ENCODE measurements around the gene GPR55. TPM values are rescaled to one million over a fixed set of nuclear protein-coding genes. Genes with fewer than 3 reads are reported as not detected.
A peak's percentile ranks its signal among the peaks of the same experiment; 100 is the strongest.

The GPR55 gene
- total and polyA plus RNA-seq, 2 of the 8 experiments (the other 6 are each of a cell fraction or from before 2014, with no cell fraction given) = not detected

DNA sequence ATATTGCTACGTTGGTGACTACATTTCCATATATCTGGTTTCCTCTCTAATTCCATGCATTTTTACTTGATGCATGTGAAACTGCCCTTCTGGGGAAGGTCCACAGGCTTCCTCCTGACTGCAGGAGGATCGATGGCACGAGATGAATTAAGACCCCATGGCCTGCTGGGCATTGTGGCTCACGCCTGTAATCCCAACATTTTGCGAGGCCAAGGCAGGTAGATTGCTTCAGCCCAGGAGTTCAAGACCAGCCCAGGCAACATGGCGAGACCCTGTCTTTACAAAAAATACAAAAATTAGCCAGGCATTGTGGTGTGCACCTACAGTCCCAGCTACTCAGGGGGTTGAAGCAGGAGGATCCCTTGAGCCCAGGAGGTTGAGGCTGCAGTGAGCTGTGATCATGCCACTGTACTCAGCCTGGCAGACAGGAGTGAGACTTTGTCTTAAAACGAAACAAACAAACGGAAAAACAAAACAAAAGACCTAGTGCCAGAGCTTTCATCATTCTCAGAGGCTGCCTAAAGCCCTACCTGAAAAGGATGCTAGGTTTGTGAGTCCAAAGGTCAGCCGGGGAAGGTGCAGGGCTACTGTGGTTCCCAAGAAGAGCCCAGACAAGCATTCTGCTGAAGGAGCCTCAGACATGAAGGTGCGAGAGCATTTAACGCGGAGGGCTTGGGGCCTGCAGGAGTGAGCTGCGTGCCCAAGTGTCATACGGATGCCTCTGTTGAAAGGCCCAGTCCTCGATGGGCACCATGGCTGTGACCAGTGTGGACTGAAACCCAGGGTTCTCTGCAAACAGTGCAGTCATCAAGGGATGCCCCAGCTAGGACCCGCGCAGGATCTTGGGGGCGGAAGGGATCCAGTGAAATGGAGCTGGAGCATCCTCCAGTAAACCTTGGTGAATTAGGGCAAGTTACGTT, 21.6 kb downstream of the GPR55 start:
- Histone ChIP-seq H3K4me3 (ENCODE audit: extremely low read depth in 1 of 4, insufficient read depth in 2 of 4, low read depth in 3 of 4, low read length in 4 of 4) (peak overlapping the region in 1 of 4 experiments; percentile 46; a peak in 1 of 8 replicates), H3K9me3 (ENCODE audit: insufficient read depth in 2 of 2, low read depth in 1 of 2, low read length in 1 of 2) (no peaks in the 10 kb centered on the region), H3K23ac (ENCODE audit: insufficient read length) (no peak overlapping the region), H4K5ac (ENCODE audit: insufficient read length, low read depth, low read length) (no peak overlapping the region), H2BK120ac (replicated peaks; ENCODE audit: low read depth, low read length) (peak overlapping the region; percentile 8), H3K18ac (ENCODE audit: extremely low read depth, low read length) (peak overlapping the region; percentile 60), H3K27ac (ENCODE audit: low read depth, low read length) (no peak overlapping the region), H2BK15ac (ENCODE audit: low read length) (peak overlapping the region; percentile 100), H4K20me1 (replicated peaks in 1 of 2; ENCODE audit: control insufficient read depth in 1 of 2, insufficient read depth in 2 of 2, low read length in 2 of 2) (no peaks in the 10 kb centered on the region), H3K4ac (replicated peaks; ENCODE audit: insufficient read length, low read depth, low read length) (no peak overlapping the region), H2BK12ac (ENCODE audit: low read depth, low read length) (peak overlapping the region; percentile 99), H2AK5ac (ENCODE audit: low read depth, low read length) (peak overlapping the region; percentile 91; the same call in 1 of the 2 replicates), H3K23me2 (ENCODE audit: low read depth, low read length) (no peaks in the 10 kb centered on the region), H2AFZ (ENCODE audit: low read length) (no peak overlapping the region), H3K79me2 (ENCODE audit: control insufficient read depth in 1 of 2, insufficient read depth in 2 of 2, low read length in 2 of 2) (no peaks in the 10 kb centered on the region), H3K79me1 (ENCODE audit: low read depth, low read length) (no peaks in the 10 kb centered on the region), H4K91ac (replicated peaks; ENCODE audit: insufficient read length, low read length) (peak overlapping the region; percentile 6), H3K4me2 (ENCODE audit: insufficient read depth in 1 of 2, low read depth in 2 of 2, low read length in 2 of 2) (peak overlapping the region; percentile 12 to 73; a peak in 3 of 4 replicates), H4K8ac (ENCODE audit: extremely low read depth, insufficient read depth, low read length) (no peak overlapping the region), H2BK5ac (ENCODE audit: low read depth, low read length) (peak overlapping the region; percentile 87; the same call in 1 of the 2 replicates), H3K56ac (replicated peaks; ENCODE audit: insufficient read length, low read depth, low read length) (no peak overlapping the region), H3K36me3 (ENCODE audit: control insufficient read depth in 2 of 4, insufficient read depth in 4 of 4, low read length in 3 of 4) (no peaks in the 10 kb centered on the region), H3K9ac (replicated peaks in 1 of 4; ENCODE audit: extremely low read depth in 1 of 4, low read depth in 3 of 4, low read length in 3 of 4) (no peak overlapping the region), H3K4me1 (replicated peaks in 1 of 4; ENCODE audit: control insufficient read depth in 3 of 4, insufficient read depth in 4 of 4, low read length in 3 of 4) (peaks cover 7 to 32% (median 18%) of the 10 kb centered on the region in 4 experiments), H2BK20ac (ENCODE audit: low read length) (peak overlapping the region; percentile 38; the same call in 1 of the 2 replicates), H3K14ac (ENCODE audit: insufficient read length) (no peak overlapping the region), H3K27me3 (replicated peaks in 1 of 4; ENCODE audit: control insufficient read depth in 3 of 4, extremely low read depth in 1 of 4, insufficient read depth in 3 of 4, low read length in 3 of 4) (peaks cover 0 to 13% (median 0%) of the 10 kb centered on the region in 4 experiments; a peak in 3 of 7 replicates)
- 88% methylated on average over 19 of the region's 19 CpGs; no CpG with 5 or more reads in 1 of the 2 experiments for WGBS, 2 experiments (ENCODE audit: extremely low coverage in 1 of 2, insufficient coverage in 1 of 2, insufficient read length in 1 of 2, insufficient replicate concordance in 2 of 2, low coverage in 1 of 2, low lambda C conversion rate in 2 of 2, missing lambda C conversion rate in 1 of 2)
- FAIRE-seq (no peak), DNase-seq (ENCODE audit: low read depth in 1 of 2, low spot score in 2 of 2) (no peak)
- ChIA-PET POLR2A (ENCODE audit: partially characterized antibody) (interaction anchor here (0.6 to 1.8 kb wide), 8 partner anchors 9 to 82 kb away, joined by 3 to 13 read pairs (median 5); no protein-coding TSS in a partner anchor), CTCF (ENCODE audit: partially characterized antibody) (interaction anchor here (0.6 to 21.7 kb wide), 13 partner anchors 10 to 270 kb away, joined by 3 to 332 read pairs (median 4); partner anchors contain the start of gene GPR55)
- TF ChIP-seq SIN3A (conservative IDR thresholded peaks at IDR 0.05 in 1 of 2, IDR thresholded peaks at IDR 0.05 in 1 of 2; ENCODE audit: low read depth in 1 of 2, low read length in 2 of 2) (no peak), CBX8 (IDR thresholded peaks at IDR 0.05; ENCODE audit: borderline replicate concordance, low read depth, low read length) (no peak), YY1 (IDR thresholded peaks at IDR 0.05; ENCODE audit: low read depth, low read length) (no peak), SAP30 (IDR thresholded peaks at IDR 0.05; ENCODE audit: insufficient read depth, insufficient replicate concordance, low read length) (no peak), EZH2 (IDR thresholded peaks at IDR 0.05; ENCODE audit: low read depth, low read length, severe bottlenecking) (no peak), SIRT6 (IDR thresholded peaks at IDR 0.05; ENCODE audit: low read length) (no peak), POLR2AphosphoS5 (IDR thresholded peaks at IDR 0.05; ENCODE audit: low read depth, low read length) (no peak)
- TF ChIP-seq, protein P1, sequence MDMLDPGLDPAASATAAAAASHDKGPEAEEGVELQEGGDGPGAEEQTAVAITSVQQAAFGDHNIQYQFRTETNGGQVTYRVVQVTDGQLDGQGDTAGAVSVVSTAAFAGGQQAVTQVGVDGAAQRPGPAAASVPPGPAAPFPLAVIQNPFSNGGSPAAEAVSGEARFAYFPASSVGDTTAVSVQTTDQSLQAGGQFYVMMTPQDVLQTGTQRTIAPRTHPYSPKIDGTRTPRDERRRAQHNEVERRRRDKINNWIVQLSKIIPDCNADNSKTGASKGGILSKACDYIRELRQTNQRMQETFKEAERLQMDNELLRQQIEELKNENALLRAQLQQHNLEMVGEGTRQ (IDR thresholded peaks at IDR 0.05; ENCODE audit: low read length) = no peak
- TF ChIP-seq, protein P2, sequence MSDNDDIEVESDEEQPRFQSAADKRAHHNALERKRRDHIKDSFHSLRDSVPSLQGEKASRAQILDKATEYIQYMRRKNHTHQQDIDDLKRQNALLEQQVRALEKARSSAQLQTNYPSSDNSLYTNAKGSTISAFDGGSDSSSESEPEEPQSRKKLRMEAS (IDR thresholded peaks at IDR 0.05) = no peak

All from H1 (cell line).